Lower leg skin (tissue), 4 donors: ENCODE measurements around the gene FLNB. TPM values are rescaled to one million over a fixed set of nuclear protein-coding genes. Genes with fewer than 3 reads are reported as not detected.

ENCODE experiments used
- DNase-seq, 2 donors: peaks; one replicate each; pipeline ENCODE4 v3.0.0-alpha.2; 2019; ENCODE audit warnings: low spot score in 2 of 2
- H3K4me3 ChIP-seq: fragments of 200-600 bp; sonication (generic); 2 replicates; pipeline ENCODE4 v1.5.1; 2017; ENCODE audit warnings: mild to moderate bottlenecking, low read depth; ENCODE audit not compliant: poor library complexity, severe bottlenecking
- CTCF ChIP-seq, 3 donors: fragments of 450-650 bp; IDR thresholded peaks; one replicate each; pipeline ENCODE4 v1.5.1; 2016; ENCODE audit warnings: antibody characterized with exemption in 3 of 3, mild to moderate bottlenecking in 3 of 3, moderate library complexity in 2 of 3
- POLR2A ChIP-seq, 2 donors: fragments of 450-650 bp; IDR thresholded peaks; one replicate each; pipeline ENCODE4 v1.6.1; 2016 to 2017; ENCODE audit warnings: antibody characterized with exemption in 2 of 2, mild to moderate bottlenecking in 1 of 2, moderate library complexity in 1 of 2
- WGBS, 2 donors: methylation state at CpG; one replicate each; pipeline ENCODE4 v1.1.5; 2018; 5-methylcytosine and 5-hydroxymethylcytosine counted together
- intact Hi-C: fragments of 100-400 bp; cut with DNase I; formaldehyde crosslinking; loops from one replicate; pipeline ENCODE4 v1.15.0; 2023; ENCODE audit warnings: low total_unique reads
- total RNA-seq, 4 donors: library from RNA; depleted of rRNA; stranded (reverse); fragments of >200 nt; gene quantifications; one replicate each; pipeline ENCODE4 v1.1.0, GENCODE V29; 2016

The FLNB gene
- total RNA-seq, 4 donors from 2014 or later, result 108 to 155 (median 128) TPM

- TF ChIP-seq POLR2A (IDR thresholded peaks at IDR 0.05) (no peak), CTCF (IDR thresholded peaks at IDR 0.05) (no peak)
- no peak for DNase-seq
- 51 to 67% methylated on average over 5 of the region's 5 CpGs for WGBS, 2 donors
- intact Hi-C loops, result no loop called here
- no peak overlapping the region for H3K4me3 ChIP-seq
Measured at GRCh38 chr3:58062472-58062871, 54.2 kb downstream of the FLNB start.

- TF ChIP-seq CTCF (IDR thresholded peaks at IDR 0.05), result no peak
- no peak for TF ChIP-seq POLR2A (IDR thresholded peaks at IDR 0.05)
- intact Hi-C loops, result no loop called here
- WGBS, 2 donors, result 77 to 86% methylated on average over 12 of the region's 12 CpGs
- no peak overlapping the region for H3K4me3 ChIP-seq
- peak in 1 of 2 donors; percentile 47 for DNase-seq
Measured at GRCh38 chr3:58063022-58063815, 55.0 kb downstream of the FLNB start.

- no peak overlapping the region for H3K4me3 ChIP-seq
- TF ChIP-seq CTCF (IDR thresholded peaks at IDR 0.05), result no peak
- no peak for TF ChIP-seq POLR2A (IDR thresholded peaks at IDR 0.05)
- DNase-seq, result no peak
- WGBS, 2 donors, result 95 to 98% methylated on average over 10 of the region's 10 CpGs
- intact Hi-C loops, result no loop called here
Measured at GRCh38 chr3:58064923-58065638, 56.9 kb downstream of the FLNB start.

GRCh38 chr3:58065700-58066167 is 57.5 kb downstream of the FLNB start:
- no peak for TF ChIP-seq CTCF (IDR thresholded peaks at IDR 0.05)
- TF ChIP-seq POLR2A (IDR thresholded peaks at IDR 0.05), result no peak
- intact Hi-C loops, result no loop called here
- no peak overlapping the region for H3K4me3 ChIP-seq
- WGBS, 2 donors, result 79 to 89% methylated on average over 6 of the region's 6 CpGs
- DNase-seq, result no peak

GRCh38 chr3:58066842-58067241 is 58.6 kb downstream of the FLNB start:
- no peak for DNase-seq
- WGBS, 2 donors, result 34 to 52% methylated on average over 3 of the region's 3 CpGs
- no peak for TF ChIP-seq CTCF (IDR thresholded peaks at IDR 0.05)
- TF ChIP-seq POLR2A (IDR thresholded peaks at IDR 0.05), result no peak
- no peak overlapping the region for H3K4me3 ChIP-seq
- intact Hi-C loops, result no loop called here
